Fibroblast of skin of back (primary cell): ENCODE measurements around the gene HTR7. TPM values are rescaled to one million over a fixed set of nuclear protein-coding genes. Genes with fewer than 3 reads are reported as not detected.
"Not testable (repeated sequence)": the region's sequence is repeated elsewhere in the genome, so short reads cannot be mapped to it uniquely, and the experiment has no call there.

ENCODE experiments used
- DNase-seq: peaks from one replicate; pipeline ENCODE4 v3.0.0-alpha.2; 2013
- polyA plus RNA-seq, 2 experiments: library from polyadenylated mRNA; unstranded; fragments of 120-200 nt; gene quantifications; one replicate each; pipeline ENCODE4 v1.2.1, GENCODE V29; 2013; ENCODE audit not compliant: insufficient read length in 2 of 2

Gene HTR7
- 2.0 TPM for polyA plus RNA-seq (2013, experiment 1 of 2; ENCODE audit: insufficient read length)
- 0.52 TPM for polyA plus RNA-seq (2013, experiment 2 of 2; ENCODE audit: insufficient read length)

GRCh38 chr10:90857635-90858460 is at the start of gene HTR7:
HTR7 (minus strand) TSS chr10:90858039; CDS start chr10:90857671, 368 bp downstream.
- peak; percentile 58 for DNase-seq

- no peak for DNase-seq
Observed at GRCh38 chr10:90906596-90906995, 48.8 kb upstream of the HTR7 start.

GRCh38 chr10:90905925-90906324 is 48.1 kb upstream of the HTR7 start:
- no peak for DNase-seq

- DNase-seq: not testable (repeated sequence)
Observed at GRCh38 chr10:90896916-90897315, 39.1 kb upstream of the HTR7 start.

GRCh38 chr10:90893190-90893589 is 35.4 kb upstream of the HTR7 start:
- no peak for DNase-seq

- no peak for DNase-seq
Observed at GRCh38 chr10:90890347-90890746, 32.5 kb upstream of the HTR7 start.

- DNase-seq: no peak
Observed at GRCh38 chr10:90889636-90890035, 31.8 kb upstream of the HTR7 start.

GRCh38 chr10:90888387-90888786 is 30.5 kb upstream of the HTR7 start:
- DNase-seq: no peak

GRCh38 chr10:90887555-90887954 is 29.7 kb upstream of the HTR7 start:
- no peak for DNase-seq

- peak; percentile 78 for DNase-seq
Observed at GRCh38 chr10:90885176-90885575, 27.3 kb upstream of the HTR7 start.

- DNase-seq: peak; percentile 46
Observed at GRCh38 chr10:90884431-90884830, 26.6 kb upstream of the HTR7 start.

- peak; percentile 52 for DNase-seq
Observed at GRCh38 chr10:90880059-90880719, 22.4 kb upstream of the HTR7 start.

- DNase-seq: no peak
Observed at GRCh38 chr10:90879062-90879461, 21.2 kb upstream of the HTR7 start.

GRCh38 chr10:90872648-90873020 is 14.8 kb upstream of the HTR7 start:
- no peak for DNase-seq

- peak; percentile 77 for DNase-seq
Observed at GRCh38 chr10:90871766-90872647, 14.2 kb upstream of the HTR7 start, which contains the start of gene RPP30. RPP30 (plus strand) TSS chr10:90871974; CDS start chr10:90871987, 13 bp downstream.

- DNase-seq: peak; percentile 77
Observed at GRCh38 chr10:90871279-90871765, 13.5 kb upstream of the HTR7 start.

- no peak for DNase-seq
Observed at GRCh38 chr10:90866050-90866598, 8.3 kb upstream of the HTR7 start.

- peak; percentile 42 for DNase-seq
Observed at GRCh38 chr10:90865401-90865800, 7.6 kb upstream of the HTR7 start.

GRCh38 chr10:90862908-90863514 is 5.2 kb upstream of the HTR7 start:
- peak; percentile 64 for DNase-seq

- DNase-seq: no peak
Observed at GRCh38 chr10:90860790-90861189, 3.0 kb upstream of the HTR7 start.

GRCh38 chr10:90859321-90859751 is 1.5 kb upstream of the HTR7 start:
- DNase-seq: peak; percentile 90
